Measurements from ENCODE around the gene PLD1. TPM values are rescaled to one million over a fixed set of nuclear protein-coding genes. Genes with fewer than 3 reads are reported as not detected.
"Not testable (repeated sequence)": the region's sequence is repeated elsewhere in the genome, so short reads cannot be mapped to it uniquely, and the experiment has no call there.

PLD1 gene
- 10 to 100 TPM; 51.3 to 95.2 TPM for total RNA-seq

- peaks cover 12 to 29% of the 10 kb centered on the region in 2 donors for H3K4me1 ChIP-seq (ENCODE audit: control insufficient read depth in 1 of 2, low read depth in 2 of 2)
- no peaks in the 10 kb centered on the region for H3K36me3 ChIP-seq
- H3K27me3 ChIP-seq (replicated peaks; ENCODE audit: insufficient read depth): no peaks in the 10 kb centered on the region
- peak within 1 kb of the TSS; percentile 73 for H3K4me3 ChIP-seq
- peak within 1 kb of the TSS; percentile 65 to 84 for H3K27ac ChIP-seq
- ATAC-seq (ENCODE audit: insufficient number of reproducible peaks, low FRiP score, low read depth) (peak; percentile 73), DNase-seq (ENCODE audit: low spot score) (peak; percentile 60)
- TF ChIP-seq CTCF (IDR thresholded peaks at IDR 0.05): no peak
- no peaks in the 10 kb centered on the region for H3K9me3 ChIP-seq
Measured at GRCh38 chr3:171809861-171810628, at the start of gene PLD1. PLD1 (minus strand) TSS chr3:171810483; CDS start chr3:171738051, 72,432 bp downstream.

GRCh38 chr3:171858770-171859169 is 48.5 kb upstream of the PLD1 start:
- H3K4me1 ChIP-seq (ENCODE audit: control insufficient read depth in 1 of 2, low read depth in 2 of 2): peaks cover 8 to 18% of the 10 kb centered on the region in 2 donors
- not testable (repeated sequence) for H3K27ac ChIP-seq; ATAC-seq (ENCODE audit: insufficient number of reproducible peaks, low FRiP score, low read depth); H3K4me3 ChIP-seq; H3K27me3 ChIP-seq (replicated peaks; ENCODE audit: insufficient read depth); H3K36me3 ChIP-seq; H3K9me3 ChIP-seq; DNase-seq (ENCODE audit: low spot score)

GRCh38 chr3:171854649-171855305 is 44.5 kb upstream of the PLD1 start:
- Histone ChIP-seq H3K9me3 (peaks cover 4% of the 10 kb centered on the region), H3K27me3 (replicated peaks; ENCODE audit: insufficient read depth) (no peaks in the 10 kb centered on the region), H3K4me3 (no peak overlapping the region), H3K4me1 (ENCODE audit: control insufficient read depth in 1 of 2, low read depth in 2 of 2) (peaks cover 10 to 20% of the 10 kb centered on the region in 2 donors), H3K36me3 (no peaks in the 10 kb centered on the region), H3K27ac (no peak overlapping the region)
- no peak for TF ChIP-seq CTCF (IDR thresholded peaks at IDR 0.05)
- no peak for DNase-seq (ENCODE audit: low spot score)
- no peak for ATAC-seq (ENCODE audit: insufficient number of reproducible peaks, low FRiP score, low read depth)

GRCh38 chr3:171851660-171852058 is 41.4 kb upstream of the PLD1 start:
- no peaks in the 10 kb centered on the region for H3K36me3 ChIP-seq
- peaks cover 10 to 26% of the 10 kb centered on the region in 2 donors for H3K4me1 ChIP-seq (ENCODE audit: control insufficient read depth in 1 of 2, low read depth in 2 of 2)
- no peaks in the 10 kb centered on the region for H3K27me3 ChIP-seq (replicated peaks; ENCODE audit: insufficient read depth)
- no peak for DNase-seq (ENCODE audit: low spot score)
- H3K4me3 ChIP-seq: no peak overlapping the region
- TF ChIP-seq CTCF (IDR thresholded peaks at IDR 0.05): no peak
- no peak overlapping the region for H3K27ac ChIP-seq
- ATAC-seq (ENCODE audit: insufficient number of reproducible peaks, low FRiP score, low read depth): no peak
- peaks cover 4% of the 10 kb centered on the region for H3K9me3 ChIP-seq

GRCh38 chr3:171850960-171851659 is 40.8 kb upstream of the PLD1 start:
- no peak for DNase-seq (ENCODE audit: low spot score)

More at GRCh38 chr3:171850960-171851659, 40.8 kb upstream of the PLD1 start:
- H3K27me3 ChIP-seq (replicated peaks; ENCODE audit: insufficient read depth): no peaks in the 10 kb centered on the region
- H3K4me1 ChIP-seq (ENCODE audit: control insufficient read depth in 1 of 2, low read depth in 2 of 2): peaks cover 10 to 26% of the 10 kb centered on the region in 2 donors
- no peak overlapping the region for H3K4me3 ChIP-seq
- no peak overlapping the region for H3K27ac ChIP-seq
- H3K9me3 ChIP-seq: peaks cover 4% of the 10 kb centered on the region
- no peaks in the 10 kb centered on the region for H3K36me3 ChIP-seq
- no peak for TF ChIP-seq CTCF (IDR thresholded peaks at IDR 0.05)
- ATAC-seq (ENCODE audit: insufficient number of reproducible peaks, low FRiP score, low read depth): no peak

Data from thoracic aorta (tissue), 2 donors.